ENCODE measurements around the gene TMC1.
"Not testable (repeated sequence)": the region's sequence is repeated elsewhere in the genome, so short reads cannot be mapped to it uniquely, and the experiment has no call there.

The TMC1 gene

DNA sequence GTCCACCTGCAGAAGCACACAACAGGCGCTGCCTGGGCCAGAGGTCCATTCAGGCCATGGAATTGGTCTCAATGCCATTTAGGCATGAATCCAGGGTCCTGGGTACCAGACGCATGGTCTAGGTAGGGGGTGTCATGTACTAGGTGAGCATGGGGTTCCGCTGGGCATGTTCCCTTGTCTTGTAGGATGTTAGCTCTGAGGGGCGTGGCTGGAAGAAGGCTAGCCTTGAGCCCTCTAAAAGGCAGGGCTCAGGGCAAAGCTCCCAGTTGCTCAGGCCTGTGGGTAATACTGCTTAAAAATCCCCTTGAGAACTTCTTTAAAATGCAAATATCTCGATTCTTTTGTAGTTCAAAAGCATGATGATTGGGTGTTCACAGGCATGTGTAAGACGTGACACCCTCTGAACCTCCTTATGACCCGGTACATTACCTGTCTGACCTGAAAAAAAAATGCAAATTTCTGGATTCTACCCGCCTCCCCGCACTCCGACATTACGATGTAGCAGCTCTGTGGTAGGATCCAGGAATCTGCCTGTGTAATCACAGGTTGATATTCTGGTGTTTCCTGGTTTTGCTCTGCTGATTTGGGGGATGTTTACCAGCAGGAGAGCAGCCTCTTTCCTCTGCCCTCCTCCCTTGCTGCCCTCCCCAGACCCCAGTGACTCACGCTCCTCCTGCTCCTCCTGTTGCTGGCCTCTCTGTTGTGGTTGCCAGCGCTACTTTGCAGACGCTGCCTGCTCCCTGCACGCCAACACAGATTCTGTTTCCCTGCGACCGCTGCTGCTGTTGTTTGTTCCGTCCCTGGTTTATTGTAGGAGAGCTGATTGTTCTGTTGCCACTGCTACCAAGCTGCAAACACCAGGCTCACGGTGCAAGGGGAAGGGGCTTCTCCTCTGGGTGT is 5.7 kb downstream of the TMC1 start:
- peak; percentile 39 to 60 (median 55) for DNase-seq (ENCODE audit: low read depth in 3 of 3)

GRCh38 chr9:72527801-72528195 is 6.4 kb downstream of the TMC1 start:
- DNase-seq (ENCODE audit: low read depth in 3 of 3) = no peak

DNA sequence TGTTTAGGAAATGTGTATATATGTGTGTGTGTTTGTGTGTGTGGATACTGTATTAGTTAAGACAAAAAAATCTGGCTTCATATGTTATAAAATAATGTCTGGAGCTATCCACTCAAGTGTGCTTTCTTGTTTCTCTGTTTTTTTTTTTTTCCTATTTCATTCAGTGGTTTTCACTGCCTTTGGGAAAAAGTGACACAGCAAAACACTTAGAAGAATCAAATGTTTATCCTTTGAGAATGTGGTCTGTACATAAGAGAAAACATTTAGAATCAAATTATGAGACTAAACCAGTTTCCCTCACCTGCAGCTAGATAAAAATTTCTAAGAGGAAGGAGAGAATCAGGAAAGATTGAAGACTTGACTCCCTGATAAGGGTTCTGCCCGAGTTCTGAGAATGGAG is 8.1 kb downstream of the TMC1 start:
- DNase-seq (ENCODE audit: low read depth in 3 of 3) = no peak

GRCh38 chr9:72533322-72533721 is 11.9 kb downstream of the TMC1 start:
- no peak for DNase-seq (ENCODE audit: low read depth in 3 of 3)

DNA sequence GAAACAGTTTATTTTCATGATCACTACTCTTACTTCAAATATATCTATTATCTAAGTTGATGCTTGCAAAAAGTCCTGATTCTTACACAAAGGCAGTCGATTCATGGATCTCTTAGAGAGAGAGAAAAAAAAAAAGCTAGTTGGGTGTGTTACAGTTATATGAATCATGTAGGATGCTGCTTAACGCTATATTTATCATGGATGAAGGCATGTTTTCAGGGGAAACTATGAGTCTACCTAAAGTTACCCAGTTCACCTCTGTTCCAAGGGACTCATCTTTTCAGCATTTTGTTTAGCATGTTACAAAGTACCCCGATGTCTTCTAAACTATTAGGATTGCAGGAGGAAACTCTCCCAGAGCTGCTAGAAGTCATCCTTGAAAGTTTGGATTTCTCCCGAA is 13.5 kb downstream of the TMC1 start:
- DNase-seq (ENCODE audit: low read depth in 3 of 3) = no peak

DNA sequence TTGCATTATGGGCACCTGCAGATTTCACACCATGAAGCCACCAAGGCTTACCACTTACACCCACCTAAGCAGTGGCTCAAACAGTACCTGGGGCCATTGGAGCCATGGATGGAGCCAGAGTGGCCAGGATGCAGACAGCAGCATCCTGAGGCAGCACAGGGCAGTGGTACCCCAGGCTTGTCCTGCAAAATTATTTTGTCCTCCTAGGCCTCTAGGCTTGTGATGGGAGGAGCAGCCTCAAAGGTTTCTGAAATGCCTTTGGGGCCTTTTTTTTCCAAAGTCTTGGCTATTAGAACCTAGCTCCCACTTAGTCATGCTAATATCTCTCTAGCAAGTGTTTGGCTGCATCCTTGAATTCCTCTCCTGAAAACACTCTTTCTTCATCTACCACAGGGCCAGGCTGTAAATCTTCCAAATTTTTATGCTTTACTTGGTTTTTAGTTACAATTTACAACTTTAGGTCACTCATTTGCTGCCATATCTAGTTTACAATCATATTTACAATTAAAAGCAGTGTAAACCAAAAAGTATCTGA is 15.7 kb downstream of the TMC1 start:
- no peak for DNase-seq (ENCODE audit: low read depth in 3 of 3)

GRCh38 chr9:72537671-72538070 is 16.3 kb downstream of the TMC1 start:
- DNase-seq (ENCODE audit: low read depth in 3 of 3) = no peak

DNA sequence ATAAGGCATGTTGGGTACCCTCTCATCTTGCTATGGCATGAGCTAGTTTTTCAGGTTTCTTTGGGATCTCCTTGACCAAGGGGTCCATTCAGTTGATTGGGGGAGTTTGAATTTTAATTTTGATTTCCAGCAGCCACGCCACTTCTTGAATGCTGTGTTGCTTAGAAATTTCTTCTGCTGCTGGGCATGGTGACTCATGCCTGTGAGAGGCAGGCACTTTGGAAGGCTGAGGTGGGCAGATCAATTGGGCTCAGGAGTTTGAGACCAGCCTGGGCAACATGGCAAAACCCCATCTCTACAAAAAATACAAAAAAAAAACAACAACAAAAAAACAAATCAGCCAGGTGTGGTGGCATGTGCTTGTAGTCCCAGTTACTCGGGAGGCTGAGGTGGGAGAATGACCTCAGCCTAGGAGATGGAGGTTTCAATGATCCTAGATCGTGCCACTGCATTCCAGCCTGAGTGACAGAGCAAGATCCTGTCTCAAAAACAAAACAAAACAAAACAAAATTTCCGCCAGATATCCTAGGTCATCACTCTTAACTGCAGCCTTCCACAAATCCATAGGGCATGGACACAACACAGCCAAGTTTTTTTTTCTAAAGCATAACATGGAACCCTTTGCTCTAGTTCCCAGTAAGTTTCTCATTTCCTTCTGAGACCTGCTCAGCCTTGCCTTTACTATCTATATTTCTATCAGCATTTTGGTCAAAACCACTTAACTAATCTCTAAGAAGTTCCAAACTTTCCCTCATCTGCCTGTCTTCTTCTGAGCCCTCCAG is 17.7 kb downstream of the TMC1 start:
- DNase-seq (ENCODE audit: low read depth in 3 of 3) = no peak

DNA sequence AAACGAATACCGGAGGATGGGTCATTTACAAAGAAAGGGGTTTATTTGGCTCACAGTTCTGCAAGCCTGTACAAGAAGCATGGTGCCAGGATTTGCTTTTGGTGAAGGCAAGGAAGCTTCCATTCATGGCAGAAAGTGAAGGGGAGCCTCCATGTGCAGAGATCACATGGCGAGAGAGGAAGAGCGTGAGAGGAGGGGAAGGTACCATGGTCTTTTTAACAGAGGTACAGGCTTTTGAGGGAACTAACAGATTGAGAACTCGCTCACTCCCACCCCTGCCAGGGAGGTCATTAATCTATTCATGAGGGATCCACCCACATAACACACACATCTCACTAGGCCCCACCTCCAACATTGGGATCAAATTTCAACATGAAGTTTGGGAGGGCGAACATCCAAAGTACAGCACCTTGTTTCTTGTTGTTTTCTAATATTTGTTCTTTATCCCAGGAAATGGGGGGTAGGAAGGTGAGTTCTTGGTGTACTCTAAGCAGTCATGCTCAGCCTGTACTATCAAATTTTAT is 18.5 kb downstream of the TMC1 start:
- no peak for DNase-seq (ENCODE audit: low read depth in 3 of 3)

DNA sequence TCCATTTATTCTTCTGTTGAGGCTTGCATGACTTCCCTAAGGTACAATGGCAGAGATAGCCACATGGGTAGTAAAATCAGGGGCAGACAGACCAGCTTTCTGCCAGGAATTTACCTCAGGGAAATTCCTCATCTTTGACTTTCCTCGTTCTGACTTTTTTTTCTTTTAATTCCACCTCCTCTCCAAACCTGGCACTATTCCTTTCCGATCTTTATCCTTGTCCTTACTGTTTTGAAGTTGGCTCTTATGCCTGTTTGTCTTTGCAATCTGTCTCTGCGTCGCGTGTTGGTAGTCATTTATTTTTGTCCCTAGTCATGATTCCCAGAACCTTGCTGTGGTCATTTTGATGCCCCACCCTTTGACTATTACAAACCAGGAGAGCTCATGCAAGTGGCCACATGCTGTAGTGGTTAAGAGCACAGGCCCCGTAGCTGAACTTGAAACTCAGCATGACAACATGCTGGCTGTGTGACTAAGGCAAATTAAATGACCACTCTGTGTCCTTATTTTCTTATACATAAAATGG is 19.0 kb downstream of the TMC1 start:
- DNase-seq (ENCODE audit: low read depth in 3 of 3) = no peak

DNA sequence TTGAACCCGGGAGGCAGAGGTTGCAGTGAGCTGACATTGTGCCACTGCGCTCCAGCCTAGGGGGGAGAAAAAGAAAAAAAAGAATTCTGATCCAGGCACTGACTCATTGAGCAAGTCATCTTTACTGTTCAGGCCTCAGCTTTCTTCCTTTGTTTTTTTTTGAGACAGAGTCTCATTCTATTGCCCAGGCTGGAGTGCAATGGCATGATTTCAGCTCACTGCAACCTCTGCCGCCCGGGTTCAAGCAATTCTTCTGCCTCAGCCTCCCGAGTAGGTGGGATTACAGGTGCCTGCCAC is 21.1 kb downstream of the TMC1 start:
- DNase-seq (ENCODE audit: low read depth in 3 of 3) = not testable (repeated sequence)

DNA sequence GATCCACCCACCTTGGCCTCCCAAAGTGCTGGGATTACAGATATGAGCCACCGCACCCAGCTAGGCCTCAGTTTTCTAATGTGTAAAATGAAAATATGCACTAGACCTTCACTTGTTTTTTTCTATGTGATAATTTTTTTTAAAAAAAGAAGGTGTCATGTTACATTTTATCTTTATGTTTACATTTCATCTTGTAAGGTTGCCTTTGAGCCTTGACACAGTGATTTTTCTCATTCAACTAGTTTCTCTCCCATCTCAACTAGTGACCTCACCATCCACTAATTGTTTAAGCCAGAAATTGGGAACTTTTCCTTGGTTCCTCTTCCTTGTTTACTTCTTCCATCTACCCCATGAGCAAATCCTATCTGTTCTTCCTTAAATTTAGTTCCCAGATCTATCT is 21.5 kb downstream of the TMC1 start:
- DNase-seq (ENCODE audit: low read depth in 3 of 3) = no peak

GRCh38 chr9:72551306-72551705 is 29.9 kb downstream of the TMC1 start:
- DNase-seq (ENCODE audit: low read depth in 3 of 3) = no peak

DNA sequence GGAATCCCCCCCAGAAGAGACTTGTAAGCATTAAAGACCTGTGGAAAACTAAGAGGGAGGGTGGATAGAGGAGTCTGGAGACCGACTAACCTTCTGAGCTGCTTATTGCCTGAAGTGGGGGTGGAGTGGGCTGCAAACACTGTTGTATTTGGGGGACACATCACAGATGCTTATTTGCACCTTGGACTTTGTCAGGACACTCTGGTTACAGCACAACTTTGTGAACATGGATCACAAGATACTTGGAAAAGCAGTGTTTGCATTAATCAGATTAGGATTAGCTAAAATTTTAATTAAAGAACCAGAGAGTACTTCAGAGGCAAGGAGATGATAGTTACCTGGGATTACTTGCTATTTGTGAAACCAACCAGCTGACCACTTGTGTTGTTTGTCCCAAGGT is 30.9 kb downstream of the TMC1 start:
- no peak for DNase-seq (ENCODE audit: low read depth in 3 of 3)

GRCh38 chr9:72554221-72554641 is 32.8 kb downstream of the TMC1 start:
- DNase-seq (ENCODE audit: low read depth in 3 of 3) = no peak

DNA sequence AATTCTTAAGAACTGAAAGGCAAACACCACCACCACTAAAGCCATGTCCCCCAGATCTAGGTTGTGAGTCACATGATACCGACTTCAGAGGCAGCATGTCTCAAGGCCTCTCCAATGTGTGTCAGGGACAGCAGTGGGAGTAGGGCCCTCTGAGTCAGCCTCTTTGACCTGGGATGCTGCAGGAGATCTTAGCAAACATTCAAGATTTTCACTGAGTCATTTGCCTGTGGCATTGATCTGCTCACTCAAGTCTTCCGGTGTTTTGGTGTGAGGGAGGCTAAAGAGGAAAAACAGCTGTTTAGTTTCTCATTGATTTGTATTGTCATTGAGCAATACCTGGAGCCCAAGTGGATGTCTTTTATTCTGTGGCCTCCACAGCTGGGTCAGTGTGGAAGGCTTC is 36.1 kb downstream of the TMC1 start:
- DNase-seq (ENCODE audit: low read depth in 3 of 3) = peak; percentile 4 to 36 (median 21)

DNA sequence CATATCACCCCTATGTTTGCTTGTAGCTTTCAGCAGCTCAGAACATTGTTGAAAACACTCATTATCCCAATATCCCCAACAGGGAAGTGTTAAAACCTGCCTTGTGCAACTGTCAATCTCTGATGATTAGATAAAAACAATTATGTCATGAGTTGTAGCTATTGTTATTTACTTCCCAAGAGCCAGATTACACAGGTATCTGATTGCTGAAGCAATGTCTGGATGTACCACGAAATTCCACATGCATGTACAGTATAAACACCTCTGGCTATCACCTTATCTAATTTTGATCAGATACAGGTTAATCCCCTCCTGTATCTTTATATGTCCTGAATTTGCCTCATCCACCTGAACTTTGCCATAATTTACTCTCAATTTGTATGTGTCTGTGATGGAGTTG is 38.7 kb downstream of the TMC1 start:
- no peak for DNase-seq (ENCODE audit: low read depth in 3 of 3)

DNA sequence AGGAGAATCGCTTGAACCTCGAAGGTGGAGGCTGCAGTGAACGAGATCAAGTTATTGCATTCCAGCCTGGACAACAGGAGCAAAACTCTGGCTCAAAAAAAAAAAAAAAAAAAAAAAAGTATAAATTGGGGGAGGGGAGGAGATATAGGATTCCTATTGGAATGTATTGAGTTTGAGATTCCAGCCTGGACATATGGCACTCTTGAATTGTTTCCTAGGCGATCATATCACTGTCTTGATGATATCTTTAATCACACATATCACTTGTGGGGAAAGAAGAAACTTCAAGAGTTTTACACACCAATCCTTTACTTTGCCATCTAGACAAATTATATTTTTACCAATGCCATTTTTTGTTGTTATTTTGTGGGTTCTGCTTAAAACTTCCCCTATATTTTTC is 42.4 kb downstream of the TMC1 start:
- no peak for DNase-seq (ENCODE audit: low read depth in 3 of 3)

- DNase-seq (ENCODE audit: low read depth in 3 of 3) = no peak
These were observed 43.3 kb downstream of the TMC1 start for GRCh38 chr9:72564479-72565281.

GRCh38 chr9:72565535-72565934 is 44.1 kb downstream of the TMC1 start:
- no peak for DNase-seq (ENCODE audit: low read depth in 3 of 3)

DNA sequence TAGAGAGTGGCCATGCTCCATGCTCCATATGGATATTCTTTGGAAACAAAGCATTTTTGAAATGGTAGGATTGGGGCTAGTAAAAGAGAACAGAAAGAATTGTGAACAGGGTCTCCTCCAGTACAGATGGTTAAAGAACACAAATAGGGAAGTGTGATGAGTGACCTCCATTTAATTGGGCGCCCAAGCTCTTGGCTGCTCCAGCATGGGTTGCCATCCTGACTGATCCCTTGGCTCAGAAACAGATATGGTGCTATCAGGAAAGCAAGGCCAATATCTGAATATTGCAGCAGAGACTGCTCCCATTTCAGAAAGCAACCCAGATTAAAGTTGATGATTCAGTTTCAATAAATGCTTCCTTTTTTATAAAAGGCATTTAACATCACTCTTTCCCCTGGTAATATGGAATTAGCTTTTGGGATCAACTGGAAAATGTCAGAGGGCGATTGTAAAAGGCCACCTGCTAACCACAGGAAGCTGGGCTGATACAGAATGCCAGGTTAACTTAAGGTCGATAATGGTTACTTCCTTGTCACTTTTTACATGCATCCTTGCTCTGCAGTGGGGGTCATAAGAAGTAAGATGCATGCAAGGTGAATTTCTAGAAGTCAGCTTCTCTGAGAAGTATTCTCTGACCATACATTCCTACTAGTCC is 52.9 kb downstream of the TMC1 start:
- no peak for DNase-seq (ENCODE audit: low read depth in 3 of 3)

Measured in stimulated activated CD4-positive, alpha-beta T cell treated with anti-CD3 and anti-CD28 coated beads, TNF-alpha, amount 100 ng/mL, for 4 hours (primary cell).